H54 (cell line): Measurements from ENCODE around the gene SCN8A.

ENCODE experiments used
- DNase-seq: peaks from one replicate; pipeline ENCODE4 v3.0.0; 2011; ENCODE audit warnings: low spot score, mixed read lengths; ENCODE audit not compliant: insufficient read length
- FAIRE-seq: peaks from 3 replicates; lab custom pipeline; 2011; peaks lifted over from hg19 to GRCh38; lab: Jason Lieb, UNC
- POLR2A ChIP-seq: IDR thresholded peaks from 2 replicates; pipeline ENCODE4 v1.6.1; 2011; ENCODE audit warnings: low read depth, mild to moderate bottlenecking, low read length

Gene SCN8A

GRCh38 chr12:51694146-51694545 lies 103.1 kb downstream of the SCN8A start:
- FAIRE-seq, result no peak
- DNase-seq, result no peak
- no peak for TF ChIP-seq POLR2A

- FAIRE-seq, result no peak
- no peak for TF ChIP-seq POLR2A
- DNase-seq, result no peak
These were observed 104.4 kb downstream of the SCN8A start for GRCh38 chr12:51695241-51696010.

GRCh38 chr12:51699219-51699618 lies 108.2 kb downstream of the SCN8A start:
- DNase-seq (no peak), FAIRE-seq (no peak)
- no peak for TF ChIP-seq POLR2A

- no peak for TF ChIP-seq POLR2A
- FAIRE-seq, result no peak
- DNase-seq, result no peak
These were observed 109.9 kb downstream of the SCN8A start for GRCh38 chr12:51700887-51701286.

GRCh38 chr12:51702587-51702986 lies 111.6 kb downstream of the SCN8A start:
- FAIRE-seq, result no peak
- TF ChIP-seq POLR2A, result no peak
- DNase-seq, result no peak

- TF ChIP-seq POLR2A, result no peak
- no peak for DNase-seq
- FAIRE-seq, result no peak
These were observed 114.4 kb downstream of the SCN8A start for GRCh38 chr12:51705450-51705849.

- TF ChIP-seq POLR2A, result no peak
- no peak for DNase-seq
These were observed 115.2 kb downstream of the SCN8A start for GRCh38 chr12:51706206-51706605.

GRCh38 chr12:51714666-51715065 lies 123.6 kb downstream of the SCN8A start:
- DNase-seq, result peak; percentile 23
- TF ChIP-seq POLR2A, result no peak
- FAIRE-seq, result peak; percentile 95

More at GRCh38 chr12:51706206-51706605, 115.2 kb downstream of the SCN8A start:
- FAIRE-seq, result no peak

- no peak for FAIRE-seq
- no peak for TF ChIP-seq POLR2A
- no peak for DNase-seq
These were observed 126.4 kb downstream of the SCN8A start for GRCh38 chr12:51717326-51717925.

GRCh38 chr12:51721282-51721940 lies 130.4 kb downstream of the SCN8A start:
- TF ChIP-seq POLR2A, result no peak
- DNase-seq, result no peak
- FAIRE-seq, result no peak

GRCh38 chr12:51722431-51722830 lies 131.4 kb downstream of the SCN8A start:
- TF ChIP-seq POLR2A, result no peak
- no peak for FAIRE-seq
- DNase-seq, result no peak

GRCh38 chr12:51726161-51726560 lies 135.1 kb downstream of the SCN8A start:
- no peak for TF ChIP-seq POLR2A
- DNase-seq, result no peak
- peak; percentile 78 for FAIRE-seq

- no peak for DNase-seq
- TF ChIP-seq POLR2A, result no peak
- FAIRE-seq, result no peak
These were observed 135.9 kb downstream of the SCN8A start for GRCh38 chr12:51726931-51727330.

GRCh38 chr12:51729331-51729730 lies 138.3 kb downstream of the SCN8A start:
- no peak for FAIRE-seq
- TF ChIP-seq POLR2A, result no peak
- DNase-seq, result no peak
